ENCODE measurements around the gene STRIP2.
"Not testable (repeated sequence)": the region's sequence is repeated elsewhere in the genome, so short reads cannot be mapped to it uniquely, and the experiment has no call there.

The STRIP2 gene

GRCh38 chr7:129534558-129535274 is 100.5 kb downstream of the STRIP2 start:
- DNase-seq (ENCODE audit: low spot score) = not testable (repeated sequence)

- no peak for DNase-seq (ENCODE audit: low spot score)
Observed at GRCh38 chr7:129535896-129536295, 101.7 kb downstream of the STRIP2 start.

DNA sequence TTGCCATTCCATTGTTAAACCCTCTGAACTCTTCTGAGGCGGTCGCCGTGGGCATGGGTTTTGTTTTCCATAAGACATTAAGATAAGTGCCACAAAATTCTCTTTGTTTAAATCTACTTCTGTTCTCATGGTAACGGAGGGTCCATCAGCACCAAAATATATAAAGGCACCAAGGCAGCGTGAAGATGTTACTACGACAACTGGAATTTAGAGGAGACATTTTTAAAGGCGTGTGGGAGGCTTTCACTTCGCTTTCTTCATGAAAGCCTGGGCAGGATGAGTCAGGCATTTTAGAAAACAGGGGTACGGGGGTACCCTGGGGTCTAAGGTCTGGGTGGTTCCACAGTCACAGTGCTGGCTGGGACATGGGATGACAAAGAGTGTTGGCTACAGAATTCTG is 102.1 kb downstream of the STRIP2 start:
- DNase-seq (ENCODE audit: low spot score) = no peak

Measured in hepatic stellate cell (primary cell).